ENCODE data around the gene KIRREL1.

KIRREL1 gene

DNA sequence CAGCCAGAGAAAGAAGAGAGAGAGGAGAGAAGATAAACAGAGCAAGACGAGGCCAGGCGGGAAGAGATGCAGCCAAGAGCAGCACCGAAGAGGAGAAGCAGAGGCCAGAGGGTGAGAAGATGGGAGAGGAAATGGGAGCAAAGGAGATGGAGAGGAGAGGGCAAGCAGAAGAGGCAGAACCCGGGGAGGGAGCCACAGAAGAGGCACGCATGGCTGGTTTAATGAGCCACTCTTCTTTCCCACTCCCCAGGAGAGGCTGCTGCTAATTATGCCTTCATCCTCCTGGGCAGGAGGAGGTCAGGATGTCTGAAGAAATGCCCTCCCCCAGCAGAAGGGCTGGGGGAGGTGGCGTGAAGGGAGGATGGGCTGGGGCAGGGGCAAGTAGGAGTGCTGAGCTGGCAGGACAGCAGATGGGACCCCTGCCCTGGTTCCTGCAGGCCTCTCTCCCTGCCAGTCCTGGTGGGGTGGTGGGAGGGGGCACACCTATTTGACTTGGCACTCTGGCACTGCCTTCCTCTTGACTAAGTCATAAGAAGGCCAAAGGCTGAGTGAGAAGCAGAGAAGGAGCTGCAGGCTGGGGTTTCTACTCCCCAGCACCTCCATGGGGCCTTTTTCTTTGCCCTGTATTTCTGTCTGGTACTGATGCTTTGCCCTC is 32.3 kb downstream of the KIRREL1 start:
- no peaks in the 10 kb centered on the region for H3K4me1 ChIP-seq (ENCODE audit: insufficient read depth, low read length)
- peaks cover 10% of the 10 kb centered on the region; the same call in 1 of the 2 replicates for H4K20me1 ChIP-seq (ENCODE audit: insufficient read depth, low read length)
- no peak for TF ChIP-seq EZH2 (IDR thresholded peaks at IDR 0.05; ENCODE audit: borderline replicate concordance, low read depth, low read length, severe bottlenecking)
- TF ChIP-seq, protein P1, sequence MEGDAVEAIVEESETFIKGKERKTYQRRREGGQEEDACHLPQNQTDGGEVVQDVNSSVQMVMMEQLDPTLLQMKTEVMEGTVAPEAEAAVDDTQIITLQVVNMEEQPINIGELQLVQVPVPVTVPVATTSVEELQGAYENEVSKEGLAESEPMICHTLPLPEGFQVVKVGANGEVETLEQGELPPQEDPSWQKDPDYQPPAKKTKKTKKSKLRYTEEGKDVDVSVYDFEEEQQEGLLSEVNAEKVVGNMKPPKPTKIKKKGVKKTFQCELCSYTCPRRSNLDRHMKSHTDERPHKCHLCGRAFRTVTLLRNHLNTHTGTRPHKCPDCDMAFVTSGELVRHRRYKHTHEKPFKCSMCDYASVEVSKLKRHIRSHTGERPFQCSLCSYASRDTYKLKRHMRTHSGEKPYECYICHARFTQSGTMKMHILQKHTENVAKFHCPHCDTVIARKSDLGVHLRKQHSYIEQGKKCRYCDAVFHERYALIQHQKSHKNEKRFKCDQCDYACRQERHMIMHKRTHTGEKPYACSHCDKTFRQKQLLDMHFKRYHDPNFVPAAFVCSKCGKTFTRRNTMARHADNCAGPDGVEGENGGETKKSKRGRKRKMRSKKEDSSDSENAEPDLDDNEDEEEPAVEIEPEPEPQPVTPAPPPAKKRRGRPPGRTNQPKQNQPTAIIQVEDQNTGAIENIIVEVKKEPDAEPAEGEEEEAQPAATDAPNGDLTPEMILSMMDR (IDR thresholded peaks at IDR 0.05; ENCODE audit: borderline replicate concordance, extremely low read depth, low read length, poor library complexity, severe bottlenecking), result no peak
- H3K79me2 ChIP-seq (ENCODE audit: insufficient read depth, low read length), result 0 out of 2 replicates have a peak, but pooled peaks cover 3% of the 10 kb centered on the region
- H3K9me3 ChIP-seq (ENCODE audit: insufficient read depth, low read length, severe bottlenecking), result no peaks in the 10 kb centered on the region
- H3K9ac ChIP-seq (ENCODE audit: low read depth, low read length), result no peak overlapping the region
- no peak overlapping the region for H3K27ac ChIP-seq (ENCODE audit: low read length)
- ATAC-seq (ENCODE audit: insufficient read depth, low read depth) (no peak), DNase-seq (no peak)
- H3K4me3 ChIP-seq (ENCODE audit: low read depth in 1 of 2, low read length in 2 of 2), result no peak overlapping the region
- H2AFZ ChIP-seq (ENCODE audit: low read depth, low read length), result no peak overlapping the region
- H3K36me3 ChIP-seq (ENCODE audit: insufficient read depth, low read length), result no peaks in the 10 kb centered on the region
- no peak overlapping the region for H3K4me2 ChIP-seq (ENCODE audit: insufficient read depth, low read length)
- H3K27me3 ChIP-seq (ENCODE audit: insufficient read depth, low read length, poor library complexity), result no peaks in the 10 kb centered on the region

DNA sequence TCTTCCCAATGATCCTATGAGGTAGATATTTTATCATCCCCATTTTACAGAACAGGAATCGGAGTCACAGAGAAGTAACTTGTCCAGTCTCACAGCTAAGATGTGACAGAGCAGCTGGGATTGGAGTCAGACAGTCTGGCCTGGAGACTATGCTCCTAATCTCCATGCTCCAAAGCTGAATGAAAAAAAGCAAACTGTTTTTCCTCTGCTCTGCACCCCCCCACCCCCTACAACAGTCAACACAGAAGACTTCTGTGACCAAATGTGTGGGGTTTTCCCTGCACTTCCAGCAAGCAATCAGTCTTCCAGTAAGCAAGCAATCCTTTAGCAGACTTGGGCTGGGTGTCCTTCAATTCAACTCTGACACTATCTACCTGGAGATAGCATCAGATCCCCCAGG is 33.2 kb downstream of the KIRREL1 start:
- no peak for TF ChIP-seq EZH2 (IDR thresholded peaks at IDR 0.05; ENCODE audit: borderline replicate concordance, low read depth, low read length, severe bottlenecking)
- TF ChIP-seq, protein P1 (IDR thresholded peaks at IDR 0.05; ENCODE audit: borderline replicate concordance, extremely low read depth, low read length, poor library complexity, severe bottlenecking), result no peak
- H2AFZ ChIP-seq (ENCODE audit: low read depth, low read length), result no peak overlapping the region
- ATAC-seq (ENCODE audit: insufficient read depth, low read depth), result no peak
- H3K27me3 ChIP-seq (ENCODE audit: insufficient read depth, low read length, poor library complexity), result no peaks in the 10 kb centered on the region
- no peak overlapping the region for H3K4me2 ChIP-seq (ENCODE audit: insufficient read depth, low read length)
- peaks cover 10% of the 10 kb centered on the region; the same call in 1 of the 2 replicates for H4K20me1 ChIP-seq (ENCODE audit: insufficient read depth, low read length)
- no peak overlapping the region for H3K27ac ChIP-seq (ENCODE audit: low read length)
- H3K9me3 ChIP-seq (ENCODE audit: insufficient read depth, low read length, severe bottlenecking), result no peaks in the 10 kb centered on the region
- no peak overlapping the region for H3K9ac ChIP-seq (ENCODE audit: low read depth, low read length)
- DNase-seq, result no peak
- no peak overlapping the region for H3K4me3 ChIP-seq (ENCODE audit: low read depth in 1 of 2, low read length in 2 of 2)
- no peaks in the 10 kb centered on the region for H3K36me3 ChIP-seq (ENCODE audit: insufficient read depth, low read length)
- no peaks in the 10 kb centered on the region for H3K4me1 ChIP-seq (ENCODE audit: insufficient read depth, low read length)
- 0 out of 2 replicates have a peak, but pooled peaks cover 3% of the 10 kb centered on the region for H3K79me2 ChIP-seq (ENCODE audit: insufficient read depth, low read length)

DNA sequence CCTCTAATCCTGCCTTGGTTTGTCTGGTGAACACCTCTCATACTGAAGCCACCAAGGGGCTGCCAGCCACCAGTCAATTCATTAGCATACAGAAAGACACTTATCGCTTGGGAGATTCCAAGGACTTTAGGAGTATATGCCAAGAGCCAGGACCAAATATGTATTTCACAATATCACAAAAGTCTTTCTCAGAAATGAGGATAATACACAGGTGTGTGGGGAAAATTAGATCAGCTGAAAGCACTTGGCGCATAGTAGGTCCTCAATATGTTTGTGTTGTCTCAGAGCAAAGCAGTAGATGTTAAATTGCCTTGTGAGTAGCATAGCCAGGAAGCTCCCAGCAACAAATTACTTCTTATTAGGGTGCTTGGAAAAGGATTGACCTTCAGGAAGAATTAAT is 34.1 kb downstream of the KIRREL1 start:
- H3K9ac ChIP-seq (ENCODE audit: low read depth, low read length), result no peak overlapping the region
- H3K36me3 ChIP-seq (ENCODE audit: insufficient read depth, low read length), result no peaks in the 10 kb centered on the region
- ATAC-seq (ENCODE audit: insufficient read depth, low read depth) (no peak), DNase-seq (no peak)
- H3K4me2 ChIP-seq (ENCODE audit: insufficient read depth, low read length), result no peak overlapping the region
- H3K4me1 ChIP-seq (ENCODE audit: insufficient read depth, low read length), result no peaks in the 10 kb centered on the region
- TF ChIP-seq, protein P1 (IDR thresholded peaks at IDR 0.05; ENCODE audit: borderline replicate concordance, extremely low read depth, low read length, poor library complexity, severe bottlenecking), result no peak
- no peak for TF ChIP-seq EZH2 (IDR thresholded peaks at IDR 0.05; ENCODE audit: borderline replicate concordance, low read depth, low read length, severe bottlenecking)
- H3K27me3 ChIP-seq (ENCODE audit: insufficient read depth, low read length, poor library complexity), result no peaks in the 10 kb centered on the region
- peaks cover 6% of the 10 kb centered on the region; the same call in 1 of the 2 replicates for H4K20me1 ChIP-seq (ENCODE audit: insufficient read depth, low read length)
- no peak overlapping the region for H2AFZ ChIP-seq (ENCODE audit: low read depth, low read length)
- no peak overlapping the region for H3K4me3 ChIP-seq (ENCODE audit: low read depth in 1 of 2, low read length in 2 of 2)
- 0 out of 2 replicates have a peak, but pooled peaks cover 3% of the 10 kb centered on the region for H3K79me2 ChIP-seq (ENCODE audit: insufficient read depth, low read length)
- H3K9me3 ChIP-seq (ENCODE audit: insufficient read depth, low read length, severe bottlenecking), result no peaks in the 10 kb centered on the region
- H3K27ac ChIP-seq (ENCODE audit: low read length), result no peak overlapping the region
